Ishikawa (cell line): ENCODE results near the gene NOL4L.

ENCODE experiments used
- TCF12 ChIP-seq: IDR thresholded peaks from 2 replicates; pipeline ENCODE4 v1.6.1; 2012; ENCODE audit warnings: low read depth
- TF ChIP-seq, protein P1 (sequence below): IDR thresholded peaks from 2 replicates; pipeline ENCODE4 v1.6.1; 2012; ENCODE audit warnings: low read depth, mild to moderate bottlenecking

- TF ChIP-seq, protein P1, sequence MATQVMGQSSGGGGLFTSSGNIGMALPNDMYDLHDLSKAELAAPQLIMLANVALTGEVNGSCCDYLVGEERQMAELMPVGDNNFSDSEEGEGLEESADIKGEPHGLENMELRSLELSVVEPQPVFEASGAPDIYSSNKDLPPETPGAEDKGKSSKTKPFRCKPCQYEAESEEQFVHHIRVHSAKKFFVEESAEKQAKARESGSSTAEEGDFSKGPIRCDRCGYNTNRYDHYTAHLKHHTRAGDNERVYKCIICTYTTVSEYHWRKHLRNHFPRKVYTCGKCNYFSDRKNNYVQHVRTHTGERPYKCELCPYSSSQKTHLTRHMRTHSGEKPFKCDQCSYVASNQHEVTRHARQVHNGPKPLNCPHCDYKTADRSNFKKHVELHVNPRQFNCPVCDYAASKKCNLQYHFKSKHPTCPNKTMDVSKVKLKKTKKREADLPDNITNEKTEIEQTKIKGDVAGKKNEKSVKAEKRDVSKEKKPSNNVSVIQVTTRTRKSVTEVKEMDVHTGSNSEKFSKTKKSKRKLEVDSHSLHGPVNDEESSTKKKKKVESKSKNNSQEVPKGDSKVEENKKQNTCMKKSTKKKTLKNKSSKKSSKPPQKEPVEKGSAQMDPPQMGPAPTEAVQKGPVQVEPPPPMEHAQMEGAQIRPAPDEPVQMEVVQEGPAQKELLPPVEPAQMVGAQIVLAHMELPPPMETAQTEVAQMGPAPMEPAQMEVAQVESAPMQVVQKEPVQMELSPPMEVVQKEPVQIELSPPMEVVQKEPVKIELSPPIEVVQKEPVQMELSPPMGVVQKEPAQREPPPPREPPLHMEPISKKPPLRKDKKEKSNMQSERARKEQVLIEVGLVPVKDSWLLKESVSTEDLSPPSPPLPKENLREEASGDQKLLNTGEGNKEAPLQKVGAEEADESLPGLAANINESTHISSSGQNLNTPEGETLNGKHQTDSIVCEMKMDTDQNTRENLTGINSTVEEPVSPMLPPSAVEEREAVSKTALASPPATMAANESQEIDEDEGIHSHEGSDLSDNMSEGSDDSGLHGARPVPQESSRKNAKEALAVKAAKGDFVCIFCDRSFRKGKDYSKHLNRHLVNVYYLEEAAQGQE = no peak
- no peak for TF ChIP-seq TCF12
These were observed 127.6 kb downstream of the NOL4L start for GRCh38 chr20:32457479-32457986.
